Liver (tissue), 3 donors: Measurements from ENCODE around the gene DDX11.
"Not testable (repeated sequence)": the region's sequence is repeated elsewhere in the genome, so short reads cannot be mapped to it uniquely, and the experiment has no call there.

Experiments used
- CTCF ChIP-seq: fragments of 150-350 bp; IDR thresholded peaks from 2 replicates; pipeline ENCODE4 v1.5.1; 2017; ENCODE audit warnings: improper control_type of control experiment, low read depth, low read length; ENCODE audit not compliant: missing input control
- EGR1 ChIP-seq, 2 donors: IDR thresholded peaks; 2 replicates each; pipeline ENCODE4 v1.6.1; 2016 to 2018; ENCODE audit warnings: antibody characterized with exemption in 2 of 2, low read depth in 2 of 2
- FOXA1 ChIP-seq: IDR thresholded peaks from 2 replicates; pipeline ENCODE4 v1.6.1; 2016; ENCODE audit warnings: antibody characterized with exemption
- GABPA ChIP-seq, 2 donors: IDR thresholded peaks in 1 of 2; conservative IDR thresholded peaks in 1 of 2; 2 replicates each; pipeline ENCODE4 v1.6.1; 2016; ENCODE audit warnings: antibody characterized with exemption in 2 of 2, mild to moderate bottlenecking in 1 of 2, moderate library complexity in 1 of 2
- HNF4A ChIP-seq, 2 donors: conservative IDR thresholded peaks; 2 replicates each; pipeline ENCODE4 v1.6.1; 2016; ENCODE audit warnings: antibody characterized with exemption in 2 of 2, mild to moderate bottlenecking in 2 of 2
- RAD21 ChIP-seq, 2 donors: IDR thresholded peaks; 2 replicates each; pipeline ENCODE4 v1.6.1; 2016; ENCODE audit warnings: antibody characterized with exemption in 2 of 2, mild to moderate bottlenecking in 2 of 2
- RXRA ChIP-seq, 2 donors: IDR thresholded peaks; 2 replicates each; pipeline ENCODE4 v1.6.1; 2017 to 2018; ENCODE audit warnings: antibody characterized with exemption in 2 of 2, mild to moderate bottlenecking in 1 of 2
- SP1 ChIP-seq: IDR thresholded peaks from 2 replicates; pipeline ENCODE4 v1.6.1; 2018; ENCODE audit warnings: antibody characterized with exemption, mild to moderate bottlenecking
- TAF1 ChIP-seq: conservative IDR thresholded peaks from 2 replicates; pipeline ENCODE4 v1.6.1; 2016; ENCODE audit warnings: antibody characterized with exemption, mild to moderate bottlenecking
- YY1 ChIP-seq: IDR thresholded peaks from 2 replicates; pipeline ENCODE4 v1.6.1; 2016; ENCODE audit warnings: antibody characterized with exemption, mild to moderate bottlenecking
- ZBTB33 ChIP-seq: IDR thresholded peaks from 2 replicates; pipeline ENCODE4 v1.6.1; 2016; ENCODE audit warnings: antibody characterized with exemption
- TF ChIP-seq, protein P1 (sequence below): IDR thresholded peaks from 2 replicates; pipeline ENCODE4 v1.6.1; 2016; ENCODE audit warnings: antibody characterized with exemption
- TF ChIP-seq, protein P2 (sequence below): IDR thresholded peaks from 2 replicates; pipeline ENCODE4 v1.6.1; 2016; ENCODE audit warnings: antibody characterized with exemption, mild to moderate bottlenecking
- TF ChIP-seq, protein P3 (sequence below): IDR thresholded peaks from 2 replicates; pipeline ENCODE4 v1.6.1; 2016; ENCODE audit warnings: antibody characterized with exemption
- donor health status: healthy.
- donor health status: healthy.

- not testable (repeated sequence) for TF ChIP-seq CTCF; GABPA (IDR thresholded peaks at IDR 0.05 in 1 of 2, conservative IDR thresholded peaks at IDR 0.05 in 1 of 2); FOXA1; RAD21 (IDR thresholded peaks at IDR 0.05); TAF1; YY1; ZBTB33; RXRA (IDR thresholded peaks at IDR 0.05); HNF4A (conservative IDR thresholded peaks at IDR 0.05); EGR1 (IDR thresholded peaks at IDR 0.05; ENCODE audit: low read depth in 2 of 2); SP1
- TF ChIP-seq, protein P1, sequence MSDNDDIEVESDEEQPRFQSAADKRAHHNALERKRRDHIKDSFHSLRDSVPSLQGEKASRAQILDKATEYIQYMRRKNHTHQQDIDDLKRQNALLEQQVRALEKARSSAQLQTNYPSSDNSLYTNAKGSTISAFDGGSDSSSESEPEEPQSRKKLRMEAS = not testable (repeated sequence)
- TF ChIP-seq, protein P2, sequence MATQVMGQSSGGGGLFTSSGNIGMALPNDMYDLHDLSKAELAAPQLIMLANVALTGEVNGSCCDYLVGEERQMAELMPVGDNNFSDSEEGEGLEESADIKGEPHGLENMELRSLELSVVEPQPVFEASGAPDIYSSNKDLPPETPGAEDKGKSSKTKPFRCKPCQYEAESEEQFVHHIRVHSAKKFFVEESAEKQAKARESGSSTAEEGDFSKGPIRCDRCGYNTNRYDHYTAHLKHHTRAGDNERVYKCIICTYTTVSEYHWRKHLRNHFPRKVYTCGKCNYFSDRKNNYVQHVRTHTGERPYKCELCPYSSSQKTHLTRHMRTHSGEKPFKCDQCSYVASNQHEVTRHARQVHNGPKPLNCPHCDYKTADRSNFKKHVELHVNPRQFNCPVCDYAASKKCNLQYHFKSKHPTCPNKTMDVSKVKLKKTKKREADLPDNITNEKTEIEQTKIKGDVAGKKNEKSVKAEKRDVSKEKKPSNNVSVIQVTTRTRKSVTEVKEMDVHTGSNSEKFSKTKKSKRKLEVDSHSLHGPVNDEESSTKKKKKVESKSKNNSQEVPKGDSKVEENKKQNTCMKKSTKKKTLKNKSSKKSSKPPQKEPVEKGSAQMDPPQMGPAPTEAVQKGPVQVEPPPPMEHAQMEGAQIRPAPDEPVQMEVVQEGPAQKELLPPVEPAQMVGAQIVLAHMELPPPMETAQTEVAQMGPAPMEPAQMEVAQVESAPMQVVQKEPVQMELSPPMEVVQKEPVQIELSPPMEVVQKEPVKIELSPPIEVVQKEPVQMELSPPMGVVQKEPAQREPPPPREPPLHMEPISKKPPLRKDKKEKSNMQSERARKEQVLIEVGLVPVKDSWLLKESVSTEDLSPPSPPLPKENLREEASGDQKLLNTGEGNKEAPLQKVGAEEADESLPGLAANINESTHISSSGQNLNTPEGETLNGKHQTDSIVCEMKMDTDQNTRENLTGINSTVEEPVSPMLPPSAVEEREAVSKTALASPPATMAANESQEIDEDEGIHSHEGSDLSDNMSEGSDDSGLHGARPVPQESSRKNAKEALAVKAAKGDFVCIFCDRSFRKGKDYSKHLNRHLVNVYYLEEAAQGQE = not testable (repeated sequence)
- TF ChIP-seq, protein P3, sequence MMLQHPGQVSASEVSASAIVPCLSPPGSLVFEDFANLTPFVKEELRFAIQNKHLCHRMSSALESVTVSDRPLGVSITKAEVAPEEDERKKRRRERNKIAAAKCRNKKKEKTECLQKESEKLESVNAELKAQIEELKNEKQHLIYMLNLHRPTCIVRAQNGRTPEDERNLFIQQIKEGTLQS = not testable (repeated sequence)
Observed at GRCh38 chr12:31124158-31124557, 50.5 kb downstream of the DDX11 start.
